HG02885 (cell line): ENCODE results near the gene STUB1.

Experiments
- ATAC-seq: cut with Tn5 transposase; IDR thresholded peaks from one replicate; pipeline ENCODE4 v1.9.1; 2021; ENCODE audit warnings: mild to moderate bottlenecking; ENCODE audit not compliant: unreplicated experiment, poor library complexity

Gene STUB1

DNA sequence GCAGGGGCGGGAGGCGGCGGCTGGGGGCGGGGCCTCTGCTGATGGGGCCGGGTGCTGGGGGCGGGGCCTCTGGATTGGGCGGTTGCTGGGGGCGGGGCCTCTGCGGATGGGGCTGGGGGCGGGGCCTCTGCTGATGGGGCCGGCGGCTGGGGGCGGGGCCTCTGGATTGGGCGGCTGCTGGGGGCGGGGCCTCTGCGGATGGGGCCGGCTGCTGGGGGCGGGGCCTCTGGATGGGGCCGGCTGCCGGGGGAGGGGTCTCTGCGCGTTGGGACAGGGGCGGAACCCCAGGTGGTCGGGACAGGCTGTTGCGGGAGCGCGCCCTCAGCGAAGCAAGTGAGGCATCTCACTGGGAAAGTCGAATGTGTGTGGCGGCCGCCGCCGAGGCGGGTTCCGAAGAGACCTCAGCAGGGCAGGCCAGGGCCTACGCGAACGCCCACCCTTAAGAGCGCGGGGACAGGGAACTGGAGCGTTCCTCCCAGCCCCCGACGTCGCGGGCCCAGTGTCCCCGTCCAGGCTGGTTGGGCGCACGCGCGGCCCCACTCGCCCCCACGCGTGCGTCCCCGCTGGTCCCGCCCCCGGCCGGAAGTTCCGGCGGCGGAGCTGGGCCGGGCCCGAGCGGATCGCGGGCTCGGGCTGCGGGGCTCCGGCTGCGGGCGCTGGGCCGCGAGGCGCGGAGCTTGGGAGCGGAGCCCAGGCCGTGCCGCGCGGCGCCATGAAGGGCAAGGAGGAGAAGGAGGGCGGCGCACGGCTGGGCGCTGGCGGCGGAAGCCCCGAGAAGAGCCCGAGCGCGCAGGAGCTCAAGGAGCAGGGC, at the start of gene STUB1:
Gene STUB1, plus strand, starts transcription at position 597 of the 811 bp plus-strand sequence. Its CDS starts 116 bp downstream, at position 713.
- peak; percentile 49 for ATAC-seq

- no peak for ATAC-seq
Observed at GRCh38 chr16:630815-631405, 49.3 kb upstream of the STUB1 start, which contains the start of gene WFIKKN1. Gene WFIKKN1 (plus strand): TSS chr16:630985. CDS start chr16:631254, 269 bp downstream.

- no peak for ATAC-seq
Observed at GRCh38 chr16:631808-632358, 48.3 kb upstream of the STUB1 start.

- ATAC-seq: no peak
Observed at GRCh38 chr16:632486-633335, 47.5 kb upstream of the STUB1 start.

DNA sequence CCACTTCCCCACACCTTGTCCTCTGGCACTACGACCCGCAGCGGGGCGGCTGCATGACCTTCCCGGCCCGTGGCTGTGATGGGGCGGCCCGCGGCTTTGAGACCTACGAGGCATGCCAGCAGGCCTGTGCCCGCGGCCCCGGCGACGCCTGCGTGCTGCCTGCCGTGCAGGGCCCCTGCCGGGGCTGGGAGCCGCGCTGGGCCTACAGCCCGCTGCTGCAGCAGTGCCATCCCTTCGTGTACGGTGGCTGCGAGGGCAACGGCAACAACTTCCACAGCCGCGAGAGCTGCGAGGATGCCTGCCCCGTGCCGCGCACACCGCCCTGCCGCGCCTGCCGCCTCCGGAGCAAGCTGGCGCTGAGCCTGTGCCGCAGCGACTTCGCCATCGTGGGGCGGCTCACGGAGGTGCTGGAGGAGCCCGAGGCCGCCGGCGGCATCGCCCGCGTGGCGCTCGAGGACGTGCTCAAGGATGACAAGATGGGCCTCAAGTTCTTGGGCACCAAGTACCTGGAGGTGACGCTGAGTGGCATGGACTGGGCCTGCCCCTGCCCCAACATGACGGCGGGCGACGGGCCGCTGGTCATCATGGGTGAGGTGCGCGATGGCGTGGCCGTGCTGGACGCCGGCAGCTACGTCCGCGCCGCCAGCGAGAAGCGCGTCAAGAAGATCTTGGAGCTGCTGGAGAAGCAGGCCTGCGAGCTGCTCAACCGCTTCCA, 46.7 kb upstream of the STUB1 start:
- no peak for ATAC-seq

- ATAC-seq: no peak
Observed at GRCh38 chr16:634051-634670, 46.0 kb upstream of the STUB1 start.

DNA sequence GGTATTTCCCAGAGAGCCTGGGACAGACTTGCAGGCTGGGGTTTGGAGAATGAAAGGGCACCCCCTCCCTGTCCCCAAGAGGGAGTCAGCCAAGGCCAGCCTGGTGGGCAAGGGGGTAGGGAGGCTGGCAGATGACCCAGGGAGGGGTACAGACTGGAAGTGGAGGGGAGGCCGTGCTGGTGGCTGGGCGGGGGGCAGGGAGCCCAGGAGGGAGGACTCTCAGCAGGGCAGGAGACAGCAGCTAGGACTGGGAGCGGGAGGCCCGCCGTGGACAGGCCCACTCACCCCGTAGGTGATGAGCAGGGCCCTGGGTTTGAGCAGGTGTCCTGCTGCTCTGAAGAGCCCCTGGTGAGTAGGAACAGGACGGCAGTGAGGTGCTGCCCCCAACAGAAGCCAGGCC, 45.2 kb upstream of the STUB1 start:
- ATAC-seq: no peak

DNA sequence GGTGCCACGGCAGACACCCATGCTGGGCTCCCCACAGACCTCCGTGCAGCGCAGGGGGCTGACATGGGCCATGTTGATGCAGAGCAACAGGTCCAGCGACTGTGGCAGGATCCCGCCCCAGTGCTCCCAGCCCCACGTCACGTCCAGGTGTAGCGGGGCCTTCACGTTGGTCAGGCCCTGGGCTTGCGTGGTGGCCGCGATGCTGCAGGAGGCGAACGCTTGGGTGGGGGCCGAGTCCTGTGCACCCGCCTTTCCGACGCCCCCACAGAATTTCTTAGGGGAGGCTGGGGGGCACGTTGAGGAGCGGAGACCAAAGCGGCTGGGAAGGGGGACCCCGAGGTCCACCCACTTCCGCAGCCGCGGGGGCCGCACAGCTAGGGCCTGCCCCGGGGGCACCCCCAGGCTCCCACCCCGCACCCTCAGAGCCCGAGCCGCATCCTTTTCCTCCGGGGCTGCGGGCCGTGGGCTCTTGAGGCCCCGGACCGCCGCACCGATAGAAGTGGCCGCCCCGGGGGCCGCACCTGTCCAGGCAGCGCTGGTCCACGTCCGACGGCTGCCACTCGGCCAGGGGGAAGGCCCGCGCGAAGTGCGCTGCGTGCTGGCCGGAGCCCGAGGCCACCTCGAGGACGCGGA, 44.5 kb upstream of the STUB1 start:
- peak; percentile 12 for ATAC-seq

GRCh38 chr16:636206-637080, 43.8 kb upstream of the STUB1 start, which contains the start of gene METTL26:
Gene METTL26 (minus strand): TSS chr16:636305. CDS start chr16:636290, 15 bp downstream.
- ATAC-seq: peak; percentile 74

- ATAC-seq: no peak
Observed at GRCh38 chr16:637081-638018, 42.9 kb upstream of the STUB1 start.

DNA sequence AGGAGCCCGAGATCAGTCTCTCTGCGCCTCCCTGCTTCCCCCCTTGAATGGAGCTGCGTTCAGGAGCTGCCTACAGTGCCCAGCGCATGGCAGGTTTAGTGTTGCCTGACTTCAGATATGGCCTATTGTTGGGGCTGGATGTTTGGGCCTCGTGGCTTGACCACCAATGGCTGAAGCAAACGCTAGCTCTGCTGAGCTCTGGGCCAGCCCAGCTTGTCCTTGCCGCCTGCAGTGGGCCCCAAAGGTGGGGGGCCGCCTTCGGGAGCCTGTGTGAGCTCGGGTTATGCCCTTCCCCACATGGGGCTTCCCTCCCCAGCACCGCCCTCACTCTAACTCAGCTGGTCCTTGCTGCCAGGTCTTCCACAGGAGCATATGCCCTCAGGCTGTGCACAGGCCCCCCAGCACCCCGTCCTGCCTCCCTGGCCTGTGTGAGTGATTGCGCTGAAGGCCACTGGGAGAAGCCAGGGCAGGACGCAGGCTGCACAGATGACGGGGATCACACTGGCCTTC, 42.1 kb upstream of the STUB1 start:
- ATAC-seq: no peak

DNA sequence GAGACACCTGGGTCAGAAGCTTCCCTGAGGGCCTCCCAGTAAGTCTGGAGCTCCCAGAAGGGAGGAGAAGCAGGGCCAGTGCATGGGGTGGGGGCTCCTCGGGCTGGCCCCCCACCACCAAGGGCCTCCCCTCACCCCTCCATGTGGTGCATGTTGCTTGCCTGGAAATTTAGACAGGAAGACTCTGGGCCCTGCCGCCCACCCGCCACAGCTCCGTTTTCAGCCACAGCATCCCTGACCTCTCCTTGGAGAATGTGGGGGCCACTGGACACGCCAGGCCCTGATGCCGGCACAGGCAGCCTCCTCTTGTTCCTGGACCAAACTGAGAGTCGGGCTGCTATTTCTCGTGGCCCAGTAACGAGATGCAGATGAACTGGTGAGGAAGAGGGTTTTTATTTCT, 41.4 kb upstream of the STUB1 start:
- no peak for ATAC-seq

- ATAC-seq: no peak
Observed at GRCh38 chr16:640614-641013, 39.6 kb upstream of the STUB1 start.

GRCh38 chr16:641326-642188, 38.7 kb upstream of the STUB1 start, which contains the start of gene MCRIP2:
Gene MCRIP2 (plus strand): TSS chr16:641828. CDS start chr16:641992, 164 bp downstream.
- ATAC-seq: peak; percentile 56

DNA sequence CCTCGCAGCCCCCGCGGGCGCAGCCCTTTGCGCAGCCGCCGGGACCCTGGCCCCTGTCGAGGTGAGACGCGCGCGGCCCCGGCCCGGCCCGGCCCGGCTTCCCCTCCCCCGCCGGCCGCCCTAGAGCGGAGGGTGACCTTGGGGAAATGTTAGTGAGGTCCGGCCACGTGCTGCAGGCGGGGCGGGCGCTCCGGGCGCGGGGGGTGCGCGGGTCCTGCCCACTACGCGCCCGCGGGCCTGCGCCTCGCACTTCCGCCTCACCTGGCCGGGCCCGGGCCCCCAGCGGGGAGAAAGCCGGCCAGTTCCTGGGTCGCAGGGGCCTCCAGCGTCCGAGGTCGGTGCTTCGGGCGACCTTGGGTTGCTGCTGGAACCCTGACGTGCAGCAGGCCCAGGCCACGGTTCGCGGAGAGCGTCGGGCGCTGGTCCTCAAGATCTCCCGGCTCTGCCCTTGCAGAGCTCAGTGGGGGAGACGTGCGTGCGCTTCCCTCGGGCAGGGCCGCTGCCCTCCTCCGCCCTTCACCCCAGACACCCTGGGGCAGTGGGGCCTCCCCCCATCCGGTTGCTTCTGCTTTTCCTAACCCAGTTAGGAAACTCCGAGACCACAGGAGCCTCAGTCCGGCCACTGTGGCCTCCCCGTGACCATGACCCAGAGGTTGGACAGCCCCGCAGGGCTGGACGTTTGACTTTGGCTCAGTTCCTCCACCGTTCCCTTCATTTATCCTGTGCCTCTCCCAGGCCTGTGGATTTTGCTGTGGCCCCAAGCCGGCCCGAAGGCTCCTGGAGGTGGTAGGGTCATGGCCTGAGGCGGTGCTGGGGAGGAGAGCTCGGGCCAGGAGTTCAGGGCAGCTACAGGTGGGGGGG, 37.8 kb upstream of the STUB1 start:
- ATAC-seq: peak; percentile 50
